NCI-H1092 (cell line): ENCODE results near the gene ACMSD.
"Not testable (repeated sequence)": the region's sequence is repeated elsewhere in the genome, so short reads cannot be mapped to it uniquely, and the experiment has no call there.

Source experiments
- DNase-seq: peaks from one replicate; lab custom pipeline; 2025; lab: John Stamatoyannopoulos, UW

ACMSD gene

DNA sequence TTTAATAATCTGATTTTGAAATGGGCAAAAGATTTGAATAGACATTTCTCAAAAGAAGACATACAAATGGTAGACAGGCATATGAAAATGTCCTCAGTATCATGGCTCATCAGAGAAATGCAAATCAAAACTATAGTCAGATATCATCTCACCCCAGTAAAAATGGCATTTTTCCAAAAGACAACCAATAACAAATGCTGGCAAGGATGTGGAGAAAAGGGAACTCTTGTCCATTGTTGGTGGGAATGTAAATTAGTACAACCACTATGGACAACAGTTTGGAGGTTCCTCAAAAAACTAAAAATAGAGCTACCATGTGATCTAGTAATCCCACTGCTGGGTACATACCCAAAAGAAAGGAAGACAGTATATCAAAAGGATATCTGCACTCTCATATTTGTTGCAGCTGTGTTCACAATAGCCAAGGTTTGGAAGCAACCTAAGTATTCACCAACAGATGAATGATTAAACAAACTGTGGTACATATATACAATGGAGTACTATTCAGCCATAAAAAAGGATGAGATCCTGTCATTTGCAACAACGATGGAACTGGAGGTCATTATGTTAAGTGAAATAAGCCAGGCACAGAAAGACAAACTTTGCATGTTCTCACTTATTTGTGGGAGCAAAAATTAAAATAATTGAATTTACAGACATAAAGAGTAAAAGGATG lies 69.2 kb downstream of the ACMSD start:
- DNase-seq: not testable (repeated sequence)

DNA sequence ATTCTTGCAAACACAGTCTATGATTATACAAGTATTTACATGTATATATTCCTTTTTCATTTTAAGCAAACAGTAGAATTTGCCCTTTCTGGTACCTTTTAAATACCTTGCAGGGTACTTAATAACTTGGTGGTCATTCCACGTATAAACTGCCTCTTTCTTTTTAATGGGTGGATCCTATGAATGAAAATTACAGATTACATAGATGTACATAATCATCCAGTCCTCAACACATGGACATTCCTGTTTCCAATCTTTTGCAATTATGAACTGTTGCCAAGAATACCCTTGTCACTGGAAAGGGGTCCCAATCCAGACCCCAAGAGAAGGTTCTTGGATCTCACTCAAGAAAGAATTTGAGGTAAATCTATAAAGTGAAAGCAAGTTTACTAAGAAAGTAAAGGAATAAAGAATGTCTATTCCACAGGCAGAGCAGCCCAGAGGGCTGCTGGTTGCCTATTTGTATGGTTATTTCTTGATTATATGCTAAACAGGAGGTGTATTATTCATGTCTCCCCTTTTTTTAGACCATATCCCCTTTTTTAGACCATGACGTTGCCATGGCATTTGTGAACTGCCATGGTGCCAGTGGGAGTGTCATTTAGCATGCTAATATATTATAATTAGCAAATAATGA lies 72.5 kb downstream of the ACMSD start:
- no peak for DNase-seq

DNA sequence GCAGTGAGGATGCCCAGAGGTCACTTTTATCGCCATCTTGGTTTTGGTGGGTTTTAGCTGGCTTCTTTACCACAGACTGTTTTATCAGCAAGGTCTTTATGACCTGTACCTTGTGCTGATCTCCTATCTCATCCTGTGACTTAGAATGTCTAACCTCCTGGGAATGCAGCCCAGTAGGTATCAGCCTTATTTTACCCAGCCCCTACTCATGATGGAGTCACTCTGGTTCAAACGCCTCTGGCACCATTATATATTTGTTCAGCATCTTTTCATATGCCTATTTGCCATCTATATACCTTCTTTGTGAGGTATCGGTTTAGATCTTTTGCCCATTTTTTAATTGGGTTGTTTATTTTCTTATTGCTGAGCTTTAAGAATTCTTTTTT lies 73.0 kb downstream of the ACMSD start:
- no peak for DNase-seq

DNA sequence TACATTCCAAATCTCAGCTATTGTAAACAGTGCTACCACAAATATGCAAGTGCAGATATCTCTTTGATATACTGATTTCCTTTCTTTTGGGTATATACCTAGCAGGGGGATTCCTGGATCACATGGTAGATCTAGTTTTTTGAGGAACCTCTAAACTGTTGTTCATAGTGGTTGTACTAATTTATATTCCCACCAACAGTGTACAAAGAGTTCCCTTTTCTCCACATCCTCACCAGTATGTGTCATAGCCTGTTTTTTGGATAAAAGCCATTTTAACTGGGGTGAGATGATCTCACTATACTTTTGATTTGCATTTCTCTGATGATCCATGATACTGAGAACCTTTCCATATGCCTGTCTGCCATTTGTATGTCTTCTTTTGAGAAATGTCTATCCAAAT lies 73.9 kb downstream of the ACMSD start:
- DNase-seq: no peak

DNA sequence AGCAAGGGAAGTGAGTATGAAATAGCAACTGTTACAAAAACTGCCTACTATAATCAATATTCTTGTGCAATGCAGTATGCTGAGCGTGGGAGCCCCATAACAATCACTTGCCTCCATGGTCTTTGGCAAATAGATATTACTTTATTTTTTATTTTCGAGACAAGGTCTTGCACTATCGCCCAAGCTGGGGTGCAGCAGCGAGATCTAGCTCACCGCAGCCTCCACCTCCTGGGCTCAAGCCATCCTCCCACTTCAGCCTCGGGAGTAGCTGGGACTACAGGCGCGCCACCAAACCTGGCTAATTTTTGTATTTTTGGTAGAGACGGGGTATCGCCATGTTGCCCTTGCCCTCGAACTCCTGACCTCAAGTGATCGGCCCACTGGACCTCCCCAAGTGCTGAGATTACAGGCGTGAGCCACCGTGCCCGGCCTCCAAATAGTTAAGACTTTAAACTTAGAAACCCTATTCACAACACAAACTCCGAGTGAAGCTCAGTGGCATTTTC lies 79.0 kb downstream of the ACMSD start:
- DNase-seq: no peak

DNA sequence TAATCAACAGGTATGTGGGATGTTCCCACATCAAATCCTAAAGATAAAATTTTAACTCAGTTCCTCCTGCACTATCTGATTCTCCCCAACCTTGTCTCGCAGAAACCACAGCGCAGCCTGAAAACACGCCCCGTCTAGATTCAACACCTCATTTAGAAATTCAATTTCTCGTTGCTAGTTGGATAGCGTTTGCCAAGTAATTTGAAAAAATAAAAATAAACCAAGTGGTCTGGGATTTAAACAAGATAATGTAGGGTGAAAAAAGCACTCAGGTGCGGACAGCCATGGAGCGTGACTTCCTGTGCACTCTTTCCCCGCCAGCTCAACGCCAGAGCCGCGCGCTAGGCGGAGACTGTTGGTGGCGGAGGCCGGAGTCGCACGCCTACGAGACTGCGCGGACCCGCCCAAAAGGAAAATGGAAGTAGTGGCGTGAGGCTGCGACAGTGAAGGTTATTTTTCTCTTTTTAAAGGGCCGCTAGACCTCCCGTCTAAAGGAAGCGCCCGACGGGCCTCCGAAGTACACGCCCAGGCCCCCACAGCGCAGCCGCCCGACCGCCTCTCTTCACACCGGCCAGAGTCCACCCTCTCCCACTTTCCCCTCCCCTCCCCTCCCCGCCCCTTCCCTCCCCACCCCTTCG lies 79.6 kb downstream of the ACMSD start:
- DNase-seq: peak; percentile 88

DNA sequence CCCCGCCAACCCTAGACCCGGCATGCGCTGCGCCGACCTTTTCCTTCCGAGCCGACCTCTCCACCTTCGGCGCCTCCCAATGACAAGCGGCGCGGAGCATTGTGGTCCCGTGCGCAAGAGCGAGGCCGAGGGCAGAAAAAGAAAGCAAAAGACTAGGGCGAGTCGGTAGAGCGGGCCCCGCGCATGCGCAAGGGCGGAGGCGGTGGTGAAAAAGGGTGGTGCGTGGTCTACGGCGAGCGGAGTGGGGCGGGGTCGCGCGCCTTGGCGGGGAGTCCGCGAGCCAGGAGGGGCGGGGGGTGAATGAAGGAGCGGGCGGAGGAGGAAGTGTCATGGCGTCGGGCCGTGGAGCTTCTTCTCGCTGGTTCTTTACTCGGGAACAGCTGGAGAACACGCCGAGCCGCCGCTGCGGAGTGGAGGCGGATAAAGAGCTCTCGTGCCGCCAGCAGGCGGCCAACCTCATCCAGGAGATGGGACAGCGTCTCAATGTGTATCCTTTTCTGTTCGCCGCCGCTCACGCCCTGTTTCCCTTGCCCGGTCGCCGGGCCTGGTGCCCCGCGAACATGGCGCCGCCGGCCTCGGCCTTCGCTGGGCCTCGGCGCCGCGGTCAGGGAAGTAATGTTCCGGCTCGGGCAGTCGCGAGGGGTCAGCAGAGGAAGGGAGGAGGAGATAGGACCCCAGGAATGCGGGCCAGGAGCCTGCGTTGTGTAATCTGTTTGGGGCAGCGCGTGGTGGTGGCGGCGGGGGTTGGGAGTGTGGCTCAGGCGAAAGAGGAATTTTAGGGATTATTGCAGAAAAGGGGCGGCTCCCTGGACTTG lies 80.3 kb downstream of the ACMSD start, which contains the start of gene CCNT2:
Gene CCNT2, plus strand, starts transcription at position 297 of the 815 bp plus-strand sequence. Its CDS starts 33 bp downstream, at position 330.
- peak; percentile 96 for DNase-seq

DNA sequence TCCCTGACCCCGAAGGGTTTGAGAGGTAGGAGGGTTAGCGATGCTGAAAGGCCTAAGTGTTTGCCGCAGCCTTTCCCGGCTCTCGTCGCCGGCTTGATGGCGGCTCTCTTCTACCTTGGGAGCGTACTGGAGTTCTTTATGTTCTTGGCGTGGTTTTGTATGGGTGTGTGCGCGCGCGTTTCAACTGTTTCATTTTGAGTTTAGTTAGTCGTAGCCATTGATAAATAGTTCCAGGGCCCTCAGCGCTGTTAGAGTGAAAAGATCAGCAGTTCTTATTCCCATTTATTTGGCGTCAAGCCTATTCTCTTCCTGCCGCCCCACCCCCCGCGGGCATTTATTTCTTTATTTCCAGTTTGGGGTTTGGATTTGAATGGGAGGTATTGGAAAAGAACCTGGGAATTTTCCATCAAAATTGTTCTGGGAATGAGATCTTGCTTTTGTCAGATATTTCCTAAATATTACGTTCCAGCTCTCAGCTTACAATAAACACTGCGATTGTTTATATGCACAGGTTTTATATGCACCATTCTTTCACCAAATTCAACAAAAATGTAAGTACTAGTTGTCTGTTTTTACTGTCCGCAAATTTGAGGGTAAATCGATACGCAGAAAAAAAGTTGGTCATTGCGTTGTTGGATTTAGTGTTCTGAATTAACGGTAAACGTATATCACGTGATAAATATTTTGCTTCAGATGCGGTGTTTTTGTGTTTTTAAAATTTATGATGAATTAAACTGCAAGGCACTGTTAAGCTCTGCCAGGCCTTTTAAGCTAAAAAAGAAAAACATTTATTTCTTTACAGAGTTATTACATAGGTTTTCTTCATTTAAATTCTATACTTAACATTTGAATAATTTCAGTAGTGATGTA lies 81.2 kb downstream of the ACMSD start:
- no peak for DNase-seq

DNA sequence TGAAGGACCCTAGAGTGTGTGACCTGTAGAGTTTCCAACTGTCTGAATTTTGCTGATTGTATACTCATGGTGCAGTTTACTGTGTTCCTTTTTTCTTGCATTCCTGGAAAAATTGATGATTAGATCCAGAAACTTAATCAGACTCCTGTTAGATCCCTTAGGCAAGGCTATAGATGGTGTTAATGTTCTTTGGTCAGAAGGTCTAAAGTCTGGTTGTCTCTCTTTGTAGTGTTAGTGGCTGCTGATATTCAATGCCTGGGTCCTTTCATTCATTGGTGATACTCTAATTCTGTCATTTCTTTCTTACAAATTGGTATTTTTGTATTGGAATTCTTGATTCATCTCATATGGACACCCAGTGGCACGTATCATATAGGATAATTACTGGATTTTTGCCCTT lies 86.5 kb downstream of the ACMSD start:
- no peak for DNase-seq

DNA sequence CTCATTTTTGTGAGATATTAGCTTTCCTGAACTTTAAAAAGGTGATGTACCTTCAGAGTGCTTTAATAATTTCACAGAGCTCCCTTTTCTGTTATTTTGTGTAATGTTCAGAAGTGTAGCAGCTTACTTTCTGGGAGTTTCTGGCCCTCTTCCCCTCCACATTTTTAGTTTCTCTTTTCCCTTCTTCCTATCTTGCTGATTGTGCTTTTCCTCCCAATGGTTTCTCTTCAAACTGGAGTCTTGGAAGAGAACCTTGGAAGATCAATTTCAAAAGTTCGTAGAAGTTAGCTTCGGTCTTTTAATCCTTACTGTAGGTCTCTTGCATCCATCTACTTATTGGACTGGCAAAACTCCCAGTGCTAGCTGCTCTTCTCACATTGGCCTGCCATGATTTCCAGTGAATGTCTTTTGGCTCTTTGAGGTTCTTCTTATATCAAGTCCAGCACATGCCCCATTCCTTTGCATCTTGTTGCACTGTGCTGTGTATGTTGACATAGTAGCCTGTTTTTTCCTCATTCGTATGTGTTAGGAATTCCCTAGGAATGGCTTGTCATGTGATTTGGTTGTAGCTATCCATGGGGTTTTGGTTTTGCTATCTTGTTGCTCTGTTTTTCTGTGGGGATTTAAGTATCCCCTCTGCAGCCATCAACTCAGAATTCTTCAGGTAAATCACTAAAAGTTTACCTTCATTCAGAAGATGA lies 88.0 kb downstream of the ACMSD start:
- no peak for DNase-seq

DNA sequence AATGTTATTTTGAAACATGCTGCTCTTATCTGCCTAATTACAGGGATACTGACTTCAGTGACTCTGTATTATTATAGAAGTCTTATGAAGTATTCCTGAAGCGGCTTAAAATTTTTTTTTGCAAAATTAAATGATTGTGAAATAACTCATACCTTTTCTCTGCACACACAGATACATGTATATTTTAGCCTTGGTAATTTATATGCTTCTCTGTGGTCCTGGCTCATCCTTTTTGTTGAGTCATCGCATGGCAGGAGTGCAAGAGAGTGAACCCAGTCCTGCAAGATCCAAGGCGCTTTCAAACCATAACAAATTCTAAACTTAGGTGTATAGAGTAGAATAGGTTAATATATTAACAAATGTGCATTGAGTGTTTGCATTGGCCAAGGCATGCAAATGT lies 88.8 kb downstream of the ACMSD start:
- no peak for DNase-seq

DNA sequence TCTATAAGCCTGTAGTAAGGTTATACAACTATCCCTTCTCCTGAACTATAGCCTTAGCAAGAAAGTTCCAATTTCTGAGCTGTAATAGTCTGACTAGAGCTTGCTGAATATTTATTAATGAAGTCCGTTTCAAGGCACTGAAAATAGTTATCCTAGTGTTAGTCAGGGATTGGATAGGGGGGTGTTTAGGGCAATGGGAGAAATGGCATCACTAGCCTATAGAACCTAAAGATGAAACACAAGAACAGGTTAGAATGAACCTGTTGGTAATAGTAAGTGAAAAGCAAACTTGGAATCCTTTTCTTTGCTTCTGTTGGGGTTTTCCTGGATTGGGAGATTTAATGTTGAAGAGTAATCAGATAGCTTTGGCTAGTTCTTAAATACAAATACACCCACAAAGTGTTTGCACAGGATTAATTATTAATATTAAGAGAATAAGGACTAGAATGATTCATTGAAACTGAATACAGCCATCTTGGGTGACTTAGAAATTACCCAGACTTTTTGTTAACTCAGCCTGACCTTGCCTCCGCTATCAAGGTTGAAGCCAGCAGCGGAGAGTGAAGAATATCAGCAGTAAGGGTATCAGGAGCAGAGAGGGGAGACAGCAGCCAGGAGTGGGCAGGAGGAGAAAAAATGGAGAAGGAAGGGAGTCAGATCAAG lies 94.6 kb downstream of the ACMSD start:
- DNase-seq: no peak

DNA sequence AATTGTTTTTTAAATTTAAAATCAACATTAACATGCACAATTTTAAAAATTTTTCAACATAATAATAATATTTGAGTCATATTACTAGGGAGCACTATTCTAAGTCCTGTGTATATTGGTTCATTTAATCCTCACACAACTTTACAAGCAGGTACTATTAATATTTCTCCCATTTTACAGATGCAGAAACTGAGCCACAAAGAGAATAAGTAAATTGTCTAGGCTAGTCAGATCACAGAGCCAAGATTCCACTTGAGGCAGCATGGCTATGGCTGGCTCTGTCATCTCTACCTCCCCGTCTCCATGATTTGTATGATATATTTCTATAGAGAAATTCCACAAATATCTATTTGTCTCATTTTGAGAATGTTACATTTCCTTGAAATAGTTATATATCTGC lies 95.3 kb downstream of the ACMSD start:
- no peak for DNase-seq

DNA sequence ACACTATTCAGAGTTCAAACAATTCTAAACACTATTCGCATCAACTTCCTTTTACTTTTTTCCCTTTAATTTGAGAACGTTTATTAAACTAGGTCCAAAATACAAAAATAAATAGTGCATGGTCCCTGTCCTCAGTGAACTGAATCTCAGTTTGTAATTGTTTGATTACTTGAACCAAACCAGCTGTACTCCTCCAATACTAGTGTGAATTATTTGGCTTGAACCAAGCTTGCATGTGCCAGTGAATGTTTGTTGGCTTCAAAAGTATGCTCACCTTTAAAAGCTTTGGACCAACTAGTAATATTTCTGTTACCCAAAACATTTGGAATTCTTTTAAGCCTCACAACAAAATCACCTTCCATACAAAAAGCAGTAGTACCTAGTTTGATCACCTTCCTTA lies 95.7 kb downstream of the ACMSD start:
- DNase-seq: no peak

DNA sequence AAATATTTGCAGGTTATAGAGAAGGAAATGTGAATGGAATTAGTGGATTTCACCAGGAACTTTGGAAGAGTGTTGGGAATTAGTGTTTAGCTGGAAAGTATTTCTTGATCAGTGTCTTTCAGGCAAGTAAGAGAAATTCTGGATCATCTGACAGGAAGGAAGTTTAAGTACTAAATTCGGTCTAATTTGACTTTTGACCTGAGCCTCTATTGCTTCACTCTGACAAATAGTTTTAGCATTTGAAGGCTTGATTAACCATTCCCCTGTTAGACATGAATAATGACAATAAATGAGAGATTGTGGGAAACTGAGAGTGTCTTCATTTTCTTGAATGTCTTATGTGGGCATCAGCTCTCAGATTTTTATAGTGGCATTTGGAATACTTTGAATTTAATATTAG lies 96.2 kb downstream of the ACMSD start:
- DNase-seq: no peak

DNA sequence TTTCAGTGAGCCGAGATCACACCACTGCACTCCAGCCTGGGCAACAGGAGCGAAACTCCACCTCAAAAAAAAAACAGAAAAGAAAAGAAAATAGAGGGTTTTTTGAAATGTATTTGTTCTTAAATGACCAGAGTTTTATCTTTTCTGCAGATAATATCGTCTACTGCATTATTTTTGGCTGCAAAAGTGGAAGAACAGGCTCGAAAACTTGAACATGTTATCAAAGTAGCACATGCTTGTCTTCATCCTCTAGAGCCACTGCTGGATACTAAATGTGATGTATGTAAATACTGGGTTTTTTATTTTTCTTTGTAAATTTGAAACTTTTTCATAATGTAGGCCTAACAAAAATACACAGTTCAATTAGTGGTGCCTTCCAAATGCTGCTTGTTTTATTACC lies 98.3 kb downstream of the ACMSD start:
- DNase-seq: no peak

DNA sequence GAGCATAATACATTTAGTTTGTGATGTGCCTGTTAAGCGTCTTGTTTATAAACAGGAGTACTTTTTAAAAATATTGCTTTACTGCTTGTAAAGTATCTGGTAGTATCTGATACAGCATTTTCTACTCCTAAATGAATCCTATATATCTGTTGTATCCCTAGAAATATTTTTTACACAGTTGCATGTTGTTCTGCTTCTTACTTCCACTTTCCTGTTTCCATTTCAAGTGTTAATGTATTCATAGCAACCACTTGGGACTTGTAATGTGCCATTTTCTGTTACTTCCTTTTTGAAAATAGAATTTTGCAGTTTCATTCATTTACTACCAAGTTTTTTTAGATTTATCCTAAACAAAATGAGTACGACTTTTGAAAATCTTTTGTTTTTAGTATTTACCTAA lies 105.1 kb downstream of the ACMSD start:
- DNase-seq: no peak

DNA sequence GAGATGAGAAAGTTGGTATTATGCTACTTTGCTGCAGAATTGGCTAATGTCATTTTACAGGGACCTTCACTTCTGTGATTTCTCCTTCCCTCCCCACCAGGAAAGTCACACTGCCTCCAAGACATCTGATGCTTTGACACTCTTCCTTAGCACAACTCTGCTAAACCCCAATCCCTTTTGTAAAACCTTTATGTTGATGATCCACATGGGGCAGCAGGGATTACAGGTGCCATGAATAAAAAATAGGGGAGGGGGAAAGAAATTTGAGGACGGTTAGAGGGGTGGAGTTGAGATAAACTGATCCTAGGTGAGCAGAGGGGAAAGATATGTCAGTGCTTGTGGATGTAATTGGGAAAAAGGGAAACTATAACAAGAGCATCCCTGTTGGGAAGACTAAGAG lies 106.6 kb downstream of the ACMSD start:
- no peak for DNase-seq

DNA sequence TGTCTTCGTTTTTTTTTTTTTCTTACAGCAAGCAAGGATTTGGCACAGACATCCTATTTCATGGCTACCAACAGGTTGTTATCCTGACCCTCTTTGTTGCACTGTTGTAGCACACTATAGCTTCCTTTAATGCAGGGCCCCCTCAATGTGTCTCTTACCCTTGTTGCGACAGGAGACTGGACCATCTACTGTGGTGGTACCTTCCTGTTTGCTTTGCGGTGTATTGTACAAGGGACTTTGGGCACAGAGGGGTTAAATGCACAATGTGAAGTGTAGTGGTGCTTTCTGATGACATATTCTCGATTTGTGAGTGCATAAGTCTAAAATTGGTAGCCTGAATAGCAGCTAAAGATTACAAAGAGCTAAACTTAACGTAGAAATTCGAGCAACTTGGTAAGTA lies 107.7 kb downstream of the ACMSD start:
- DNase-seq: no peak

DNA sequence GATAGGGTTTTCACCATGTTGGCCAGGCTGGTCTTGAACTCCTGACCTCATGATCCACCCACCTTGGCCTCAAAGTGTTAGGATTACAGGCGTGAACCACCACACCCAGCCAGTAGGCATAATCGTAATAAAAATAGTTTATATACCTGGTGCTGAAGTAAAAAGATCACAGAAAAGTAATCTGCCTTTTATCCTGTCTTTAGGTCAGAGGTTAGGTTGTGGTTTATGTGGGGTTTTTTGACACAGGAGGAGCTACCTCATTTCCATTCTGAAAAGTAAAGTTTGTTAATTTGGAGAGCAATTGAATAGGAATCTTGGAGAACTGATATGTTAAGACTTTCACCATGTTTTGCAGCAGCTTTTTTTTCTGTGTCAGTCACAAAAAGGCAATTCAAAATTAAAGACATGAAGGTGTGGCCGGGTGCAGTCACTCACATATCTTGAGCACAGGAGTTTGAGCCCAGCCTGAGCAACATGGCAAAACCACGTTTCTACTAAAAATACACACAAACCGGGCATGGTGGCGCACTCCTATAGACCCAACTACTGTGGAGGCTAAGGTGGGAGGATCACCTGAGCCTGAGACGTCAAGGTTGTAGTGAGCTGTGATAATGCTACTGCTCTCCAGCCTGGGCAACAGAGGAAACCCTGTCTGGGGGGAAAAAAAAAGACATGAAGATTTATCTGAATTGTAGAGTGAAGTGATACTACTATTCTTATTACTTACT lies 111.7 kb downstream of the ACMSD start:
- DNase-seq: no peak
